HepG2 (cell line): Measurements from ENCODE around the gene ST14. TPM values are rescaled to one million over a fixed set of nuclear protein-coding genes. Genes with fewer than 3 reads are reported as not detected.

ENCODE experiments used
- ATF1 ChIP-seq: IDR thresholded peaks from 2 replicates; pipeline ENCODE4 v1.6.1; 2016; ENCODE audit warnings: mild to moderate bottlenecking, control low read depth
- CEBPB ChIP-seq: IDR thresholded peaks from 2 replicates; pipeline ENCODE4 v1.6.1; 2011; ENCODE audit warnings: low read depth, low read length, improper control_type of control experiment, borderline replicate concordance
- CEBPG ChIP-seq: IDR thresholded peaks from 2 replicates; pipeline ENCODE4 v1.6.1; 2016
- CHD4 ChIP-seq: fragments of 200-600 bp; sonication (generic); IDR thresholded peaks from 2 replicates; pipeline ENCODE4 v1.7.0; 2017; ENCODE audit warnings: mild to moderate bottlenecking, low read length, borderline replicate concordance
- ELF3 ChIP-seq: IDR thresholded peaks from 2 replicates; pipeline ENCODE4 v1.6.1; 2016; ENCODE audit warnings: missing genetic modification reagents, missing compliant biosample characterization
- ETV5 ChIP-seq: IDR thresholded peaks from 2 replicates; pipeline ENCODE4 v1.6.1; 2018; ENCODE audit warnings: missing biosample characterization, missing genetic modification reagents, inconsistent platforms, borderline replicate concordance
- MTF1 ChIP-seq: sonication (generic); formaldehyde crosslinking; IDR thresholded peaks from 2 replicates; pipeline ENCODE4 v1.5.0; 2020; ENCODE audit warnings: missing genetic modification reagents
- RBM39 ChIP-seq: fragments of 200-400 bp; formaldehyde crosslinking; IDR thresholded peaks from one replicate; pipeline ENCODE4 v1.6.1; 2018; ENCODE audit warnings: antibody characterized with exemption, mild to moderate bottlenecking, low read depth, low read length; ENCODE audit not compliant: poor library complexity, severe bottlenecking
- SIX4 ChIP-seq: sonication (generic); formaldehyde crosslinking; IDR thresholded peaks from 2 replicates; pipeline ENCODE4 v1.4.0; 2020; ENCODE audit warnings: missing genetic modification reagents
- STAT5B ChIP-seq: sonication (generic); formaldehyde crosslinking; IDR thresholded peaks from 2 replicates; pipeline ENCODE4 v1.4.0; 2020; ENCODE audit warnings: missing genetic modification reagents
- YEATS4 ChIP-seq: sonication (generic); formaldehyde crosslinking; IDR thresholded peaks from 2 replicates; pipeline ENCODE4 v1.4.0; 2020; ENCODE audit warnings: missing genetic modification reagents, borderline replicate concordance
- ZMAT3 ChIP-seq: sonication (generic); formaldehyde crosslinking; conservative IDR thresholded peaks from 2 replicates; pipeline ENCODE4 v1.7.0; 2021; ENCODE audit warnings: missing genetic modification reagents
- ZNF160 ChIP-seq: sonication (generic); formaldehyde crosslinking; IDR thresholded peaks from 2 replicates; pipeline ENCODE4 v1.8.0; 2022; ENCODE audit warnings: mild to moderate bottlenecking, inconsistent platforms, missing genetic modification reagents
- ZNF326 ChIP-seq: sonication (generic); formaldehyde crosslinking; IDR thresholded peaks from 2 replicates; pipeline ENCODE4 v1.4.0; 2020; ENCODE audit warnings: missing genetic modification reagents, borderline replicate concordance
- ZNF337 ChIP-seq: sonication (generic); formaldehyde crosslinking; IDR thresholded peaks from 2 replicates; pipeline ENCODE4 v1.5.1; 2020; ENCODE audit warnings: missing genetic modification reagents, low read depth, mild to moderate bottlenecking, borderline replicate concordance
- ZNF7 ChIP-seq: IDR thresholded peaks from 2 replicates; pipeline ENCODE4 v1.6.1; 2016; ENCODE audit warnings: missing biosample characterization, missing genetic modification reagents
- ZNF75D ChIP-seq: sonication (generic); formaldehyde crosslinking; IDR thresholded peaks from 2 replicates; pipeline ENCODE4 v1.8.1; 2023; ENCODE audit warnings: missing genetic modification reagents, mild to moderate bottlenecking, borderline replicate concordance
- ZNF792 ChIP-seq: IDR thresholded peaks from 2 replicates; pipeline ENCODE4 v1.6.1; 2016
- polyA plus RNA-seq, 8 experiments: library from polyadenylated mRNA; depleted of rRNA in 3 of 8; stranded (reverse) in 7 of 8; unstranded in 1 of 8; fragments of >200 nt; fragmentation: Illumina TruSeq in 4 of 8; extraction: Trizol in 4 of 8; gene quantifications; 2 replicates each; pipeline versions ENCODE4 v1.2.1 to v1.2.3, GENCODE V29; 2011 to 2016; ENCODE audit warnings: low read depth in 4 of 8, missing spikeins in 1 of 8, mixed read lengths in 1 of 8; ENCODE audit not compliant: insufficient read depth in 1 of 8
- total RNA-seq, 5 experiments: library from RNA; depleted of rRNA; stranded (reverse); fragments of >200 nt; fragmentation: Illumina TruSeq; extraction: Trizol; gene quantifications; 2 replicates each; pipeline ENCODE4 v1.2.3, GENCODE V29; 2016; ENCODE audit warnings: low read depth in 1 of 5
- TF ChIP-seq, protein P1 (sequence below): sonication (generic); formaldehyde crosslinking; IDR thresholded peaks from 2 replicates; pipeline ENCODE4 v1.5.0; 2020; ENCODE audit warnings: mild to moderate bottlenecking, missing genetic modification reagents
- TF ChIP-seq, protein P2 (sequence below): sonication (generic); formaldehyde crosslinking; IDR thresholded peaks from 2 replicates; pipeline ENCODE4 v1.8.0; 2022; ENCODE audit warnings: missing genetic modification reagents, low read depth, mild to moderate bottlenecking, borderline replicate concordance
- TF ChIP-seq, protein P3 (sequence below): sonication (generic); formaldehyde crosslinking; IDR thresholded peaks from 2 replicates; pipeline ENCODE4 v1.5.1; 2020; ENCODE audit warnings: missing genetic modification reagents, mild to moderate bottlenecking, borderline replicate concordance
- TF ChIP-seq, protein P4 (sequence below), 2 experiments: sonication (generic) in 1 of 2; formaldehyde crosslinking in 1 of 2; IDR thresholded peaks; 2 replicates each; pipeline versions ENCODE4 v1.5.1 to v1.6.1; 2011 to 2020; ENCODE audit warnings: borderline replicate concordance in 1 of 2, low read depth in 1 of 2, low read length in 1 of 2, mild to moderate bottlenecking in 1 of 2, missing genetic modification reagents in 1 of 2, moderate library complexity in 1 of 2
- TF ChIP-seq, protein P5 (sequence below): sonication (generic); formaldehyde crosslinking; IDR thresholded peaks from 2 replicates; pipeline ENCODE4 v1.4.0; 2020; ENCODE audit warnings: low read depth, mild to moderate bottlenecking, missing genetic modification reagents

The ST14 gene
- total and polyA plus RNA-seq, 2 of the 13 experiments (the other 11 are each of a cell fraction or from before 2014, with no cell fraction given): 0.88 to 1.4 TPM

DNA sequence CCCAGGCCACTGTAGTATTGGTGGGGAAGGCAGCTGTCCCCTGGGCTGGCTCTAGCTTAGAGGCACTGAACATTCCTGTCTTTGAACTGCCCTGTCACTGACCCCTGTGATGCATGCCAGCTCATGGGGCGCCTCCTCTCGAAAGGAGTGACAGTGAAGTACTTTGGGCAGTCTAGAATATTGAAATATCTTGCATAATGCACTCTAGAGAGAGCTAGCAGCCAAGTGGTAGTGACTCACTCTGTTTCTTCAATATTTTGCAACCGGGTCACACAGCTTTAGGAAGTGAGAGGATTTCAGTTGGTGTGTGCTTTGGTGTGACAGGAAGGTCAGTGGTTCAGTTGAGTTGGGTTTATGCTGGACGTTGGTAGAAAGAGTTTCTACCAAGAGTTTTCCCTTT lies 35.5 kb upstream of the ST14 start (continued):
- TF ChIP-seq, protein P1, sequence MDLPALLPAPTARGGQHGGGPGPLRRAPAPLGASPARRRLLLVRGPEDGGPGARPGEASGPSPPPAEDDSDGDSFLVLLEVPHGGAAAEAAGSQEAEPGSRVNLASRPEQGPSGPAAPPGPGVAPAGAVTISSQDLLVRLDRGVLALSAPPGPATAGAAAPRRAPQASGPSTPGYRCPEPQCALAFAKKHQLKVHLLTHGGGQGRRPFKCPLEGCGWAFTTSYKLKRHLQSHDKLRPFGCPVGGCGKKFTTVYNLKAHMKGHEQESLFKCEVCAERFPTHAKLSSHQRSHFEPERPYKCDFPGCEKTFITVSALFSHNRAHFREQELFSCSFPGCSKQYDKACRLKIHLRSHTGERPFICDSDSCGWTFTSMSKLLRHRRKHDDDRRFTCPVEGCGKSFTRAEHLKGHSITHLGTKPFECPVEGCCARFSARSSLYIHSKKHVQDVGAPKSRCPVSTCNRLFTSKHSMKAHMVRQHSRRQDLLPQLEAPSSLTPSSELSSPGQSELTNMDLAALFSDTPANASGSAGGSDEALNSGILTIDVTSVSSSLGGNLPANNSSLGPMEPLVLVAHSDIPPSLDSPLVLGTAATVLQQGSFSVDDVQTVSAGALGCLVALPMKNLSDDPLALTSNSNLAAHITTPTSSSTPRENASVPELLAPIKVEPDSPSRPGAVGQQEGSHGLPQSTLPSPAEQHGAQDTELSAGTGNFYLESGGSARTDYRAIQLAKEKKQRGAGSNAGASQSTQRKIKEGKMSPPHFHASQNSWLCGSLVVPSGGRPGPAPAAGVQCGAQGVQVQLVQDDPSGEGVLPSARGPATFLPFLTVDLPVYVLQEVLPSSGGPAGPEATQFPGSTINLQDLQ (CRISPR knock-in tag): no peak
- TF ChIP-seq STAT5B (CRISPR knock-in tag) (no peak), SIX4 (no peak), ZNF75D (CRISPR knock-in tag) (no peak), ZNF792 (CRISPR knock-in tag) (peak; percentile 92), ZNF337 (CRISPR knock-in tag) (no peak), ZNF7 (CRISPR knock-in tag) (no peak), ZMAT3 (CRISPR knock-in tag) (0 out of 2 replicates have a peak, but pooled peaks have one; percentile 43), ATF1 (CRISPR knock-in tag) (no peak), YEATS4 (peak; percentile 41; the same call in 1 of the 2 replicates), ELF3 (CRISPR knock-in tag) (peak; percentile 78), RBM39 (no peak), ETV5 (peak; percentile 89), CHD4 (no peak), CEBPB (peak; percentile 97), MTF1 (no peak), ZNF326 (no peak), ZNF160 (no peak), CEBPG (CRISPR knock-in tag) (peak; percentile 96)
- TF ChIP-seq, protein P2, sequence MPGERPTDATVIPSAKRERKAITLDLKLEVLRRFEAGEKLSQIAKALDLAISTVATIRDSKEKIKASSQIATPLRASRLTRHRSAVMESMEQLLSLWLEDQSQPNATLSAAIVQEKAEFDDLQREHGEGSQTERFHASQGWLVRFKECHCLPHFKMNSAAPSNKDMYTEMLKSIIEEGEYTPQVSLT (CRISPR knock-in tag): no peak
- TF ChIP-seq, protein P3, sequence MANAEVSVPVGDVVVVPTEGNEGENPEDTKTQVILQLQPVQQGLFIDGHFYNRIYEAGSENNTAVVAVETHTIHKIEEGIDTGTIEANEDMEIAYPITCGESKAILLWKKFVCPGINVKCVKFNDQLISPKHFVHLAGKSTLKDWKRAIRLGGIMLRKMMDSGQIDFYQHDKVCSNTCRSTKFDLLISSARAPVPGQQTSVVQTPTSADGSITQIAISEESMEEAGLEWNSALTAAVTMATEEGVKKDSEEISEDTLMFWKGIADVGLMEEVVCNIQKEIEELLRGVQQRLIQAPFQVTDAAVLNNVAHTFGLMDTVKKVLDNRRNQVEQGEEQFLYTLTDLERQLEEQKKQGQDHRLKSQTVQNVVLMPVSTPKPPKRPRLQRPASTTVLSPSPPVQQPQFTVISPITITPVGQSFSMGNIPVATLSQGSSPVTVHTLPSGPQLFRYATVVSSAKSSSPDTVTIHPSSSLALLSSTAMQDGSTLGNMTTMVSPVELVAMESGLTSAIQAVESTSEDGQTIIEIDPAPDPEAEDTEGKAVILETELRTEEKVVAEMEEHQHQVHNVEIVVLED: no peak; the same call in 1 of the 2 replicates
- TF ChIP-seq, protein P4, sequence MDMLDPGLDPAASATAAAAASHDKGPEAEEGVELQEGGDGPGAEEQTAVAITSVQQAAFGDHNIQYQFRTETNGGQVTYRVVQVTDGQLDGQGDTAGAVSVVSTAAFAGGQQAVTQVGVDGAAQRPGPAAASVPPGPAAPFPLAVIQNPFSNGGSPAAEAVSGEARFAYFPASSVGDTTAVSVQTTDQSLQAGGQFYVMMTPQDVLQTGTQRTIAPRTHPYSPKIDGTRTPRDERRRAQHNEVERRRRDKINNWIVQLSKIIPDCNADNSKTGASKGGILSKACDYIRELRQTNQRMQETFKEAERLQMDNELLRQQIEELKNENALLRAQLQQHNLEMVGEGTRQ (IDR thresholded peaks at IDR 0.05; ENCODE audit: low read depth, low read length): no peak
- TF ChIP-seq, protein P4 (CRISPR knock-in tag; IDR thresholded peaks at IDR 0.05; ENCODE audit: borderline replicate concordance): no peak
- TF ChIP-seq, protein P5, sequence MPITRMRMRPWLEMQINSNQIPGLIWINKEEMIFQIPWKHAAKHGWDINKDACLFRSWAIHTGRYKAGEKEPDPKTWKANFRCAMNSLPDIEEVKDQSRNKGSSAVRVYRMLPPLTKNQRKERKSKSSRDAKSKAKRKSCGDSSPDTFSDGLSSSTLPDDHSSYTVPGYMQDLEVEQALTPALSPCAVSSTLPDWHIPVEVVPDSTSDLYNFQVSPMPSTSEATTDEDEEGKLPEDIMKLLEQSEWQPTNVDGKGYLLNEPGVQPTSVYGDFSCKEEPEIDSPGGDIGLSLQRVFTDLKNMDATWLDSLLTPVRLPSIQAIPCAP: no peak
